CD4-positive, alpha-beta T cell treated with Interleukin-17A for 1 hour (primary cell): ENCODE data around the gene GFRA1.
"Not testable (repeated sequence)": the region's sequence is repeated elsewhere in the genome, so short reads cannot be mapped to it uniquely, and the experiment has no call there.

Experiments used
- DNase-seq: peaks from one replicate; pipeline ENCODE4 v3.0.0-alpha.2; 2020

The GFRA1 gene

GRCh38 chr10:116195039-116195438 is 78.0 kb downstream of the GFRA1 start:
- DNase-seq = no peak

GRCh38 chr10:116194061-116194460 is 78.9 kb downstream of the GFRA1 start:
- no peak for DNase-seq

- DNase-seq = no peak
Observed at GRCh38 chr10:116190883-116191282, 82.1 kb downstream of the GFRA1 start.

GRCh38 chr10:116186273-116186672 is 86.7 kb downstream of the GFRA1 start:
- no peak for DNase-seq

DNA sequence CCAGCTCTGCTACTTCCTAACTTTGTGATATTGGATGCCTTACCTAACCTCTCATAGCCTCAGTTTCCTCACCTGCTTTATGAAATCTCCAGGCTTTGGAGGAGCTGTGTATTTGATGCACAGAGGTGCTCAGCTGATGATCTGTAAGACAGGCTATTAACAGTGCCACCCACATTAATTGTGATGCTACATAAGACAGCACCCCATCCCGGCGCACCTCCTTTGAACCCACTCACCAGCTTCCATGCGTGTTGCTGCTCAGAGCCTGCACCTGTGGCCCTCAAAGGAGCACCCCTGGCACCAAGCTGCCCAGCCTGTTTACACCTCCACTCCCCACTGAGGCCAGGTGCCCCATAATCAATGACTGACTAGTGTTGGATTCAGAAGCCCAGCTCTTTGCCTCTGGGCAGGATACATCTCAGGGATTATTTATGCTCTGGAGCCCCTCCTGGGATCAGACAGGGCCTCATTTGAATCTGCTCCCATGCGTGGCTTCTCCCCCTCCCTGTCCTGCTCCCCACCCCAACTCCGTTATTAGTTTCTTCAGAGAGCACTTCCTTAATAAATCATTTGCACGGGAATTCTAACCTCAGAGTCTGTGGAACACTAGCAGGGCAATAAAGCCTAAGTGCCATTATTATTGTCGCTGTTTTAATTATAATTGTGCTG is 87.7 kb downstream of the GFRA1 start:
- no peak for DNase-seq

- DNase-seq = no peak
Observed at GRCh38 chr10:116184512-116184794, 88.6 kb downstream of the GFRA1 start.

- no peak for DNase-seq
Observed at GRCh38 chr10:116183733-116184511, 89.1 kb downstream of the GFRA1 start.

DNA sequence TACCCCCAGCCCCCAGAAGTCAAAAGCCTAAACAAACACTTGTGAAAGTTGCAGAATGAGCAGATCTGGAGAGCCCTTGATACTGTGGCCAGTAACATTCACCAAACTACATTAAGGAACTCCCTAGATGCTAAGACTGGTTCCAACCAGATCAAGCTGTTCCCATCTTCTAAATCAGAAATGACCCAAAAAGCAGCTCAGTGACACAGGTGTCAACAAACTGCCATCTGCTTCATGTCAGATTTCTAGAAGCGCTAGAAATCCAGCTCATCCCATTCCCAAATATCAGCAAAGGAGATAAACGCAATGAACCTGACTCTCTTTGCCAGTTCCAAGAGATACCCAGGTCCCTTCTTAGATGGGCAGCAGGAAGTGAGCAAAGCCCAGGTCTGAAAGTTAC is 90.6 kb downstream of the GFRA1 start:
- DNase-seq = no peak

DNA sequence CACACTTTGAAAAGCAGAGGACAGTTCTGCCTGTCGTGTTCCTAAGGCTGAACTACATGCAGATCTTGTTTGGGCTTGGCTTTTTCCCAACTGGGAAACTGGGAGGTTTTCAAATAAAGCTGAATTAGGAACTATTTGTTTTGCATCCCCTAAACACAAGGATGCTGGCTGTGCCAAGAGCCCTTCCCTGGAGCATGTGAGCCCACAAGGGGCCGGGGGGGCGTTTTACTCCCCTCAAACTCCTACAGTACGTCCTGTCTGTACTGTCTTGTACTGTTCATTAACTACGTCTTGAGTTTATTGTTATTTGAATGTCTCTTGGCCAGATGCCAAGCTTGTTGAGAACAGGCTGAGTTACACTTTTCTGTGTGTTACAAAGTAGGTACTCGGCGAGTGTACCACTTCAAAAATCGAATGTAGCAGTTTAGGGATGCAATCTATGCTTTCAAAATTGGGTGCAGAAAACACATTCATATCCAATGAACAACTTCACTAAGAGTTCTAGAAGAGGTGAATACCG is 94.9 kb downstream of the GFRA1 start:
- DNase-seq = no peak

DNA sequence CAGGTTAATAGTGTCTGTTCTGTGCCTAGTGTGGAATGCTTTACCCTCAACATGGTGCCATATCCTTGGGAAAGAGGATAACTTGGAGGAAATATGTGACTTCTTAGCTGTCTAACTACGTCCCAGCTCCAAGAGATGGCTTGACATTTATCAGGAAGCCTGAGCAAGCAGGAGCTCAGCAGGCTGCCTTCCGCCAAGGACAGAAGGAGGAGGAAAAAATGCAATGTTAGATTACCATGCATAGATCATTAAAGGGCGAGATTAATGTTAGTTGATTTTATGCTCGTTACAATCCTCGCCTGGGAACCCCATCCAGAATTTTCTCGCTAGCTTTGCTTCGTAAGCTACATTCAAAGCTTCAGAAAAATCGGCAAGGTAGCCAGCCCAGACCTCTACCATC is 97.8 kb downstream of the GFRA1 start:
- DNase-seq = no peak

- DNase-seq = no peak
Observed at GRCh38 chr10:116171505-116171904, 101.5 kb downstream of the GFRA1 start.

DNA sequence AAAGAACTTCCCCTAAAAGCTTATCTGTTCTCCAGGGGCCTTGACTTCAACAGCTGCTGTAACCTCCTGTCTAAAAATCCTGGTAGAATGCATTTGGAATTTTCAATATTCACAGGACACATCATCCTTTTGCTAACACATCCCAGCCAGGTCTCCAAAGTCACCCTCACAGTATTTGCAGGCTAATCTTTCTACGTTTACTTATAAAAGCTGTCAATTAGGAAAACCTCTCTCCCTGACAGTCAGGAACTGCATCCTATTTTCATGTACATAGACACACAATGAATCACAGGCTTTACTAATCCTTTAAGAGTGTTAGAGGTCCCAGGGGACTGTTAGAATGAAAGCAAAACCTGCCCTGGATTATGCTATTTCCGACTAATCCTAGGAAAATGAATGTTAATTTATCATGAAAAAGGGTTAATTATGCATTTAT is 102.2 kb downstream of the GFRA1 start:
- no peak for DNase-seq

DNA sequence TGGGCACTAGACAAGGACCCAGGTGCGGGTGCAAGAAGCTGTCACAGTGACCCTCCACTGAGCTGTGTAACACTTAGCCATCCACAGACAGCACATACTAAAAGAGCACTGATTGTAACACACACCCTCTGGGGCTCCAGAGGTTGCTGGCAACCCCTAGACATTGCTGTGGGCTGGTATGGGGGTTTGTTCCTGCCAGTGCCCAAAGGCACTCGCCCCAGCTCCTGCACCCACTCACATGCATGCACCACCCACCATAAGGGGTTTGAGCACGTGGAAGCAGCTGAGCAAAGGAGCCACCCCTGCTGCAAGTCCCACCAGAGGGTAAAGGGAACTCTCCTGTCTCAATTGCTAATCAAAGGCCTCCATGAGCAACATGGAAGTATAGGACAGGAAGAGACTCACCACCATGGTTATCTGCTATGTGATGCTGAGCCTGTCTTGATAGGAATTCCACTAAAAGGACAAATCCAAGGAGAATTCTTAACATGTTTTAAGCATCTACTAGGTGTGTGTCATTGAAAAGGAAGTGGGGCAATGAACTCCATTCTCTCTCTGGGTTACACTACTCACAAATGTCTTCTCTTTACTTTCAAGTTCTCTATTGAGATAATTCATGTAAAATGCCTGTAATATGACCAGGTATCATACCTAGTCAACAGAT is 103.1 kb downstream of the GFRA1 start:
- no peak for DNase-seq

DNA sequence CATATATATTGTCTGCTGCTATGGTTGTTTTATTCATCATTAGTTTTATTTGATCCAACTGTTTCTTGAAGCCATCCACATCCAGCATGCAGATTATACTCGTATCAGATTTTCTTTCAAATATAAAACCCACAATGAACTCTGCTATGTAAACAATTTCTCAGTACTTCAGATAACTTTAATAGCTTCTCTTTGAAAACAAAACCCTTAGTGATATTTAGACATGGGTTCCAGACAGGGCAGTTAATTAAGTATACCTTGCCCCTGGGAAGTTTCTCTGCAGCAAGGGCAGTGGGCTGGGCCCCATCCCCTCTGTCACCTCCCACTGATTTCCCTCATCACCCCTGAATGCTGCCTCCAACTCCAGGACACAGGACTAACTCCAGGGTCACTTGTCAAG is 104.3 kb downstream of the GFRA1 start:
- no peak for DNase-seq

DNA sequence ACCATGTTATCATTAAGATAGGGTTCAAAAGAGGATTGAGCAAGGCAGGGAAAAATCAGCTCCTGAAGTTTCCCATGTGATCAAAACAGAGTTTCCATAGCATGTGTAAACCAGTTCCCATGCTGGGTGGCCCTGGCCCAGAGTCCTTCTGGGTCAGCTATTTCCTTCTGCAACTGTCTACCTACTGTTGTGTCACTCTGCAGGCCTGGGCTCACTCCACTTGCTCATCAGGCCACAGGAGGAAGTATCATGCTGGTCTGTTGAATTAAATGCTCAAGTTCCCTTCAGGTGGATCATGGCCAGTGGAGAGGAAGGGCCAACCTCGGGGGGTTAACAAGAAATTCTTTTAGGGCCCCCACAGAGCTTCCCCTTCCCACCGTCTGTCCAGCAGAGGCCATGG is 104.7 kb downstream of the GFRA1 start:
- DNase-seq = no peak

DNA sequence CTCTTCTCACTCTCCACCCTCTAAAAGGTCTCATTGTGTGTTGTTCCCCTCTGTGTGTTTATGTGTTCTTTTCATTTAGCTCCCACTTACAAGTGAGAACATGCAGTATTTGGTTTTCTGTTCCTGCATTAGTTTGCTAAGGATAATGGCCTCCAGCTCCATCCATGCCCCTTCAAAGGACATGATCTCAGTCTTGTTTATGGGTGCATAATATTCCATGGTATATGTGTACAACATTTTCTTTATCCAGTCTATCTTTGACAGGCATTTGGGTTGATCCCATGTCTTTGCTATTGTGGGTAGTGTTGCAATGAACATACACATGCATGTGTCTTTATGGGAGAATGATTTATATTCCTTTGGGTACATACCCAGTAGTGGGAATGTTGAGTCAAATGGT is 107.1 kb downstream of the GFRA1 start:
- not testable (repeated sequence) for DNase-seq

GRCh38 chr10:116164291-116164690 is 108.7 kb downstream of the GFRA1 start:
- DNase-seq = no peak

- DNase-seq = no peak
Observed at GRCh38 chr10:116163333-116164131, 109.5 kb downstream of the GFRA1 start.

DNA sequence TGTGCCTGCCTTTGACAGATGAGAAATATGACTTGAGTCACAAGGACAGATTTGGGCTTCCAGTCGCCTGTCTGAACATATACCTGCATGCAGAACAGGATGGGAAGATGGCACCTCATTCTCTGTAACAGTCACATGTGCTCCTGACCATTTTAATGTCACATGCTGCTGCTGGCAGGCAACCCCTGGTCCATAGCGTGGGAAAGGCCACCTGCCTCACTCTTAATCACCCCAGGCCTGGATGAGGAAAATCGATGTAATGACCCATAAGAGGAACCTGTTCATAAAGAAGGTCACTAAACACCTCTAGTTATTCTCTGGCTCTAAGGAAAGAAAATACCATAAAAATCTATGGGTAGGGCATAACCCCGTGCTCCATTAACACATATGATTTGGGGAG is 110.2 kb downstream of the GFRA1 start:
- DNase-seq = no peak

GRCh38 chr10:116160271-116160670 is 112.7 kb downstream of the GFRA1 start:
- no peak for DNase-seq

DNA sequence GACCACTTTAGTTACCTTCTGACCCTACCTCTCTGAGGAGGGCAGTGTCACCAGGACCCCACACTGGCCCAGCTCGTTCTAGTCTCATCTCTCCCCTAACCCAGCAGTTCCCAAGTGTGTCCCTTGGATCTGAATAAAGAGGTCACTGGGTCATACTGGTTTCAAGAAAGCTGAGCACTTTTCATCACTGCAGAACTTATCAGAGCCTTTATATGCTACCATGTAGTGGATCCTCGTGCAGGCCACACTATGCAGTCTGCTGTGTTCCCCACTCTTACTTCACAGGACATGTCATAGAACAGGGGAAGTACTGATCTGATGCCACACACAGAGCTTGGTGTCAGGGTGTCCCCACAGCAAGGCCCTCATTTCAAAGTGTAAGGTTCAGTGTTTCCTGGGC is 113.8 kb downstream of the GFRA1 start:
- DNase-seq = no peak

- DNase-seq = no peak
Observed at GRCh38 chr10:116158036-116158435, 115.0 kb downstream of the GFRA1 start.

- no peak for DNase-seq
Observed at GRCh38 chr10:116157485-116157884, 115.5 kb downstream of the GFRA1 start.
